HPDE6-E6E7 (cell line): ENCODE results near the gene NLN.
"Not testable (repeated sequence)": the region's sequence is repeated elsewhere in the genome, so short reads cannot be mapped to it uniquely, and the experiment has no call there.

Experiments
- DNase-seq: peaks from one replicate; pipeline ENCODE4 v3.0.0; 2011; ENCODE audit warnings: missing footprints; ENCODE audit errors: extremely low spot score

NLN gene

GRCh38 chr5:65871776-65872175, 149.8 kb downstream of the NLN start:
- not testable (repeated sequence) for DNase-seq

DNA sequence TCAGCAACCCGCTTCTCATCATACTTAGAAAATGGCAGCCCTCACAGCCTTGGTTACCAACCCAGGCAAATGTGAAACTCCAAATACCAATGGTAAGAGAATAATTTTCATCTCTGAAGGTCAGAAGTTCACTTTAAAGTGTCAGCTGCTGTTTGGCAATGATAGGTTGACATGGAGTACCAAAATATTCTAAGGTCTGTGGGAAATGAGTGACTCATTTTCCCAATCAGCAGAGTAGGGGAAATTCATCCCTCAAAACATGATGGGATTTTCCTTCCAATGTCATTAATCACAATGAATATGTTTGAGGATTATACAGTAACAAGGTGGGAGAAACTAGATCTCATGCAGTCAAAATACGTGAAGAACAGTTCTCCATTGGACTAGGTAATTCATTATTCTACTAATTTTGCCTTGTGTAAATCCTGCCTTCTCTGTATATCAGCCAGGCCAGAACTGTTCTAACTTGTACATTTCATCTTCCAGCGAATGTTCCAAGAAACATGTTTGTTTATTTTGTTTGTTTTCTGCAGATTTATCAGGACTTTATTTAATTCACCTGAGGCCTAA, 151.3 kb downstream of the NLN start:
- no peak for DNase-seq

DNA sequence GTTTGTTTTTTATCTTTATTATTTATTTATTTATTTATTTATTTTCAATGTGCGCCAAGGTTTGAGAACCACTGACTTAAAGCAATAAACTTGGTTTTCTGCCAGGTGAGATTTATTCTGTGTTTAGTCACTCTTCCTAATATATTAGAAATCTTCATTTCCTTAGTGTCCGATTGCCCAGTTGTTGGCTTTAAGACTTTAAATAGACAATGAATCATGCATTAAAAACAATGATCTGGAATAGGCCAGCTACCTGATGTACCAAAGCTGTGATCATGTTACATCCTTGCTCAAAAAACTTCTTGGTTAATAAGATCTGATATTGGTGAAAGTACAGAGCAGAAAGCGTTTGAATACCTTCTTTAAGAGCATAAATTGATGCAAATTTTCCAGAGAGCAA, 152.2 kb downstream of the NLN start:
- peak; percentile 40 for DNase-seq

- DNase-seq: no peak
These were observed 154.5 kb downstream of the NLN start for GRCh38 chr5:65876496-65876895.

- no peak for DNase-seq
These were observed 155.0 kb downstream of the NLN start for GRCh38 chr5:65876970-65877369.
